GM08714 (cell line): Measurements from ENCODE around the gene NGEF.

Experiments
- H3K4me3 ChIP-seq: fragments of 200-500 bp; sonication (Bioruptor generic); 2 replicates; pipeline ENCODE4 v1.5.1; 2014; ENCODE audit warnings: mild to moderate bottlenecking, low read length, inconsistent platforms
- ZNF274 ChIP-seq: IDR thresholded peaks from 2 replicates; pipeline ENCODE4 v1.6.1; 2012; ENCODE audit warnings: mild to moderate bottlenecking, low read depth, low read length

The NGEF gene

GRCh38 chr2:232966122-232966521, 46.9 kb downstream of the NGEF start:
- no peak for TF ChIP-seq ZNF274
- H3K4me3 ChIP-seq, result no peak overlapping the region

DNA sequence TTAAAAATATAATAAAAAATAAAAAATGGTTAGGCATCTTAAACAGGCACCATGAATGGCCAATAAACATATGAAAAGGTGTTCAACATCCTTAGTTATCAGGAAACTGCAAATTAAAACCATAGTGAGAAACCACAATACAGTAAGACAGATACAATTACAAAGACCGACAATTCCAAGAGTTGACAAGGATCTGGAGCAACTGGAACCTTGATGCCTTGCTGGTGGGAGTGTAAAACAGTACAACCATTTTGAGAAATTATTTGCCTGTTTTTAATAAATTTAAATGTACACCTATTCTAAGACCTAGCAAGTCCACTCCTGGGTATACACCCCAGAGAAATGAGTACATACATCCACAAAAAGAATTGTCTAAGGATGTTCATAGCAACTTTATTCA, 49.1 kb downstream of the NGEF start:
- no peak for TF ChIP-seq ZNF274
- H3K4me3 ChIP-seq, result no peak overlapping the region

DNA sequence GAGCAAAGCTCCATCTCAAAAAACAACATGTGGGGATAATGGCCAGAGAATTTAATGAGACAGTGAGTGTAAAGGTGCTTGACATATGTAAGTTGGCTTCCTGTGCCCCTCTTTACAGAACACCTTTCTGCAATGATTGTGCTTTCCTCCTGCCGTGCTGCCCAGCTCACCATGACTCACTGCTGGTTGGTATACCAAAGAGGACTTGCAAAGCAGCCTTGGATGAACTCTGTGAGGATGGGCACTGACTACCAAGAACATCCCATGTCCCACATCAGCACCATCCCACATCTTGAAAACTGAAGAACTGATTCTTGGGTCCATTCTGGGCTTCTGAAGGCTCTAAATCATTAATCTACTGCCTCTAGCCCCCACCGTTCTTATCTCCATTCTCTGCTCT, 52.2 kb downstream of the NGEF start:
- no peak for TF ChIP-seq ZNF274
- H3K4me3 ChIP-seq, result no peak overlapping the region

GRCh38 chr2:232959139-232959538, 53.9 kb downstream of the NGEF start:
- no peak overlapping the region for H3K4me3 ChIP-seq
- TF ChIP-seq ZNF274, result no peak

- no peak overlapping the region; the same call in 1 of the 2 replicates for H3K4me3 ChIP-seq
- no peak for TF ChIP-seq ZNF274
Measured at GRCh38 chr2:232957657-232958090, 55.4 kb downstream of the NGEF start.

GRCh38 chr2:232955856-232956255, 57.2 kb downstream of the NGEF start:
- H3K4me3 ChIP-seq, result no peak overlapping the region
- TF ChIP-seq ZNF274, result no peak

DNA sequence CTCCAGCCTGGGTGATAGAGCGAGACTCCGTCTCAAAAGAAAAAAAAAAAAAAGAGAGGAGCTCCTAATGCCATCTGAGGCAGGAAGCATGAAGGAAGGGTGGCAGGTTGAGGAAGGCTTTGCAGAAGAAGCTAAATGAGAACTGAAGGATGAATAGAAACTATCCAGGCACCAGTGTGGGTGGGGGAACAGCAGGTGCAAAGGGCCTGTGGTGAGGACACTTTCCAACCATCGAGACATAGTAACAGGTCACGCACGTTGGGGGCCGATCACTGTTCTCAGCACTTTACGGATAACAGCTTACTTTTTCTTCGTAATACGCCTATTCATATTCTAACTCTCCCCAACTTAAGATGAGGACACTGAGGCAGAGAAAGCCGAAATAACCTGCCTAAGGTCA, 58.4 kb downstream of the NGEF start:
- no peak for TF ChIP-seq ZNF274
- no peak overlapping the region for H3K4me3 ChIP-seq

DNA sequence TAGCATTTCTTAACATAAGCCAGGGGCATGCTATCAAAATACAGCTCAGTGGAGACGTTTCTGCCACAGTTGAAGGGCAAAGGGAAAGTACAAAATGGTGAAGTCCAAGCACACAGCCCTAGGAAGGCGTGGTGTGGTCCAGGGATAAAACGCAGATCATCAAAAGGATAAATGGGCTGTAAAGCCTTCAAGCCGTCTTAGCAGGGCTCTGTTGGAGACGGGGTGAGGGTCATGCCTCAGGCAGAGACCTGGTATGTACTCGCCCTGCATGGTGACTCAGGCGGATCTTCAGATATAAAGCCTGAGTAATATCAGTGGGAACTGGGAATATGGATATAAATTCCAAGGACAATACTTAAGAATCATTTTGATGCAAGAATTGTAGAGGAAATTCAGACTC, 61.2 kb downstream of the NGEF start:
- TF ChIP-seq ZNF274, result no peak
- no peak overlapping the region for H3K4me3 ChIP-seq

GRCh38 chr2:232951181-232951580, 61.9 kb downstream of the NGEF start:
- no peak overlapping the region for H3K4me3 ChIP-seq
- no peak for TF ChIP-seq ZNF274

GRCh38 chr2:232950751-232951150, 62.3 kb downstream of the NGEF start:
- no peak for TF ChIP-seq ZNF274
- H3K4me3 ChIP-seq, result no peak overlapping the region

GRCh38 chr2:232949016-232949415, 64.0 kb downstream of the NGEF start:
- no peak for TF ChIP-seq ZNF274
- H3K4me3 ChIP-seq, result no peak overlapping the region

DNA sequence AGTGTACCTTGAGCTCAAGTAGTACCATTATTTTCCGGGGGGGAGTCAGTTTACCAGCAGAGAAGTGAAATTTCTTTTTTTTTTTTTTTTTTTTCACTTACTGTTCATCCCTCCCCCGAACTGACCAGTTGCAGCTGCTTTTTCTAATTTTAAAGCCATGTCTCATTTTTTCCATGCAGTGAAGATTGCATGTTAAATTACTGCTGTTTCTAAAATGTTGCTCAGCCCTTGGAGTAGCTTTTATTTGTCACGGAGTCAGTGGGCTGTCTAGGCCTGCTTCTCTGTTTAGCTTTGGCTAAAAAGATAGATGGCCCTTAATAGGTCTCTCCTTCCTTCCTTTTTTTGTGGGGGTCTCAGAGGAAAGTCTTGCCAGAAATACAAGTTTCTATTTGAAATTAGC, 70.2 kb downstream of the NGEF start:
- TF ChIP-seq ZNF274, result no peak

GRCh38 chr2:232941912-232942594, 71.0 kb downstream of the NGEF start:
- no peak for TF ChIP-seq ZNF274
- H3K4me3 ChIP-seq, result no peak overlapping the region

More for the DNA sequence above, 70.2 kb downstream of the NGEF start:
- no peak overlapping the region for H3K4me3 ChIP-seq

- H3K4me3 ChIP-seq, result no peak overlapping the region
- no peak for TF ChIP-seq ZNF274
Measured at GRCh38 chr2:232941400-232941799, 71.7 kb downstream of the NGEF start.

DNA sequence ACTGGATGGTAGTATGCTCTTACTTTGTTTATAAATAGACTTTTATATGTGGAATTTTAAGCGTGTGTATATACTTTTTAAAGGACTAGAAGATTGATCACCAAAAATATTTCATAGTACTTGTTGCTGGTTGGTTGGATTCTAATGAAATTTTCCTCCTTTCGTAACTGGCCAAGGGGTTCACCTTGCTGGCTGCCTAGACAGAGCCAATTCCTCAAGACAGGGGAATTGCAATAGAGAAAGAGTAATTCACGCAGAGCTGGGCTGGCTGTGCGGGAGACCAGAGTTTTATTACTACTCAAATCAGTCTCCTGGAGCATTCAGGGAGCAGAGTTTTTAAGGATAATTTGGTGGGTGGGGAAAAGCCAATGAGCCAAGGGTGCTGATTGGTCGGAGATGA, 72.3 kb downstream of the NGEF start:
- no peak for TF ChIP-seq ZNF274
- H3K4me3 ChIP-seq, result no peak overlapping the region

DNA sequence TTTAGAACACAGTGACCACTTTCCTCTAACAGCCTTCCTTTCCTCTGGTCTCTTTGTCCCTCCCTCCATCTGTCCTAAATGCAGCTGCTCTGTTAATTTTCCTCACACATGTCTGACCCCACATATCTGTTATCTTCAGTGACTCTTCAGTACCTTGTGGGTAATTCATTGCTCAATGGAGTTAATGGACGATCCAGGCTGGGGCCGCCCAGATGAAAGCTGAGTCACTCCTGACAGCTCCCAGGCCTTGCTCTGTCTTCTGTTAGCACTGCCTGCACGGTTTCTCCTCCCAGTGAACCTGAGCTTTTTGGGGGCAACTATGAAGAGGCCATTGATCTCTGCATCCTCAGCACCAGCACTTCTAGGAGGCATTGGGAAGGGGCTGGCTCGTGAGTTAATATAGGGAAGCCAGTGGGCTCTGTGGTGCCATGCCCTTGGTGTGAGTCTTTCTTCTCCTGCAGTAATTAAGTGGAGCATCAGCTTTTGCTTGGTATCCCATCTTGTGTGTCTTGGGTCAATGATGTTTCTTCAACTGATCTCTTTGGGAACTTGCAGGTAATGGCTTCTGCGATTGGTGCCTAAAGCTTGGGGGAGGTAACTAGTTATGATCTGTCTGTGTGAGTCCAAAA, 75.7 kb downstream of the NGEF start:
- H3K4me3 ChIP-seq, result no peak overlapping the region
- TF ChIP-seq ZNF274, result no peak

- no peak overlapping the region for H3K4me3 ChIP-seq
- TF ChIP-seq ZNF274, result no peak
Measured at GRCh38 chr2:232931636-232932035, 81.4 kb downstream of the NGEF start.
